ENCODE results near the gene TMEM39B.

The TMEM39B gene

DNA sequence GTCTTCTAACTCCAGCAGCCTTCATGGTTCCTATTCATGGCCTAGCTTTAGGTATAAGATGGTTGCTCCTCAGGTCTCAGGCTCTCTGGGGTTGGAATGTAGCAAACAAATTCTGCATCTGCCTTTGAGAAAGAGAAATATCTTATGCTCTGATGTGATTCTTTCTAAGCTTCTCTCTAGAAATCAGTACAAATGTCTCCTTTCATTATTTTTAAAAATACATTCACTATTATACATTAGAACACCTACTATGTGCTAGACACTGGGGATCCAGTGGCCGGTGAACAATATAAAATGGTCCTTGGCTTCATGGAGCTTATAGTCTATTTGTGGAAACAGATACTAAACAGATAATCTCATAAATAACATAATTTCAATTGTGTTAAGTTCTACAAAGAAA lies 16.1 kb upstream of the TMEM39B start:
- no peak overlapping the region for H2BK15ac ChIP-seq (ENCODE audit: low read depth, poor library complexity, severe bottlenecking)
- H3K27me3 ChIP-seq (ENCODE audit: control insufficient read depth in 1 of 2, insufficient read depth in 1 of 2, low read length in 2 of 2): no peaks in the 10 kb centered on the region
- H3K4me3 ChIP-seq (ENCODE audit: insufficient read depth in 1 of 2, low read depth in 1 of 2, low read length in 2 of 2): no peak overlapping the region
- no peak overlapping the region for H2BK12ac ChIP-seq (ENCODE audit: low read length in 2 of 2)
- H2BK120ac ChIP-seq (ENCODE audit: low read depth, low read length): no peak overlapping the region
- H2BK5ac ChIP-seq (ENCODE audit: low read depth, low read length, poor library complexity, severe bottlenecking): no peak overlapping the region
- H3K27ac ChIP-seq (ENCODE audit: low read length, poor library complexity, severe bottlenecking): no peak overlapping the region
- no peak overlapping the region for H3K23ac ChIP-seq (ENCODE audit: low read length in 2 of 2)
- H3K9ac ChIP-seq (ENCODE audit: low read length): no peak overlapping the region
- peaks cover 36% of the 10 kb centered on the region for H3K79me1 ChIP-seq (replicated peaks; ENCODE audit: low read length, poor library complexity, severe bottlenecking)
- no peak overlapping the region for H3K4me2 ChIP-seq (ENCODE audit: low read length, poor library complexity, severe bottlenecking)
- H4K91ac ChIP-seq (ENCODE audit: low read length): no peak overlapping the region
- no peak overlapping the region for H3K18ac ChIP-seq (ENCODE audit: low read depth in 1 of 2, low read length in 2 of 2)
- H2AK5ac ChIP-seq (ENCODE audit: low read length, severe bottlenecking): no peak overlapping the region
- H3K9me3 ChIP-seq (ENCODE audit: control insufficient read depth, low read length): no peaks in the 10 kb centered on the region
- no peak for DNase-seq
- no peaks in the 10 kb centered on the region for H3K4me1 ChIP-seq (ENCODE audit: control insufficient read depth, insufficient read depth, low read depth, low read length)
- no peak overlapping the region for H4K8ac ChIP-seq (ENCODE audit: low read length)
- no peak overlapping the region for H3K4ac ChIP-seq (ENCODE audit: low read depth in 1 of 2, low read length in 2 of 2)
- peaks cover 64 to 90% of the 10 kb centered on the region in 2 experiments for H3K36me3 ChIP-seq (ENCODE audit: control insufficient read depth in 1 of 2, insufficient read depth in 2 of 2, low read depth in 1 of 2, low read length in 2 of 2)
- no peak overlapping the region for H2AFZ ChIP-seq (ENCODE audit: low read depth, low read length)
- no CpG with 5 or more reads among the region's 1 CpG for WGBS
- H3K14ac ChIP-seq (ENCODE audit: low read length in 2 of 2): no peak overlapping the region

DNA sequence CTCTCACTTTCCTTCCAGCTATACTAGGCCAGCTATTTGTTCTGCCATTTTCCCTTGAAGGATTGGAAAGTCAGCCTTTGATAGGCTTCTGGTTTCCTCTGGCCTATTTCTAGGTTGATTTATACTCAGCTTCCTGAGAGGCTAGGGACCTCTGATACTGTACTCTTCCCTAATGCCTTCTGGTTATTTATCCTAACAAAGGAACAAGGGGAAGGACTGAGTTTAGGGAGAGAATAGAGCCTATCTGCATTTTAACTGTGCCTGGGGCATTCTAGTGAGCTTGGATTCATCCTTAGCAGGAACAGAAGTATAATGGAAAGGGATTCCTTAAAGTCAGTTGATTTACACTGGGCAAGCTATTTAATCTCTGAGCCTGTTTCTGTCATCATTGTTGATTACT lies 11.8 kb upstream of the TMEM39B start:
- Histone ChIP-seq H3K4ac (ENCODE audit: low read depth in 1 of 2, low read length in 2 of 2) (no peak overlapping the region), H2BK12ac (ENCODE audit: low read length in 2 of 2) (no peak overlapping the region), H3K27me3 (ENCODE audit: control insufficient read depth in 1 of 2, insufficient read depth in 1 of 2, low read length in 2 of 2) (no peaks in the 10 kb centered on the region), H3K23ac (ENCODE audit: low read length in 2 of 2) (no peak overlapping the region), H3K36me3 (ENCODE audit: control insufficient read depth in 1 of 2, insufficient read depth in 2 of 2, low read depth in 1 of 2, low read length in 2 of 2) (peaks cover 62 to 75% of the 10 kb centered on the region in 2 experiments), H3K4me2 (ENCODE audit: low read length, poor library complexity, severe bottlenecking) (no peak overlapping the region), H3K9ac (ENCODE audit: low read length) (no peak overlapping the region), H2AFZ (ENCODE audit: low read depth, low read length) (no peak overlapping the region), H2AK5ac (ENCODE audit: low read length, severe bottlenecking) (no peak overlapping the region), H3K18ac (ENCODE audit: low read depth in 1 of 2, low read length in 2 of 2) (no peak overlapping the region), H2BK5ac (ENCODE audit: low read depth, low read length, poor library complexity, severe bottlenecking) (no peak overlapping the region), H2BK120ac (ENCODE audit: low read depth, low read length) (no peak overlapping the region), H3K27ac (ENCODE audit: low read length, poor library complexity, severe bottlenecking) (peak overlapping the region; percentile 2), H4K91ac (ENCODE audit: low read length) (no peak overlapping the region), H3K4me3 (ENCODE audit: insufficient read depth in 1 of 2, low read depth in 1 of 2, low read length in 2 of 2) (no peak overlapping the region), H3K9me3 (ENCODE audit: control insufficient read depth, low read length) (no peaks in the 10 kb centered on the region), H2BK15ac (ENCODE audit: low read depth, poor library complexity, severe bottlenecking) (no peak overlapping the region), H3K79me1 (replicated peaks; ENCODE audit: low read length, poor library complexity, severe bottlenecking) (peaks cover 29% of the 10 kb centered on the region), H3K4me1 (ENCODE audit: control insufficient read depth, insufficient read depth, low read depth, low read length) (peaks cover 10% of the 10 kb centered on the region), H3K14ac (ENCODE audit: low read length in 2 of 2) (no peak overlapping the region), H4K8ac (ENCODE audit: low read length) (no peak overlapping the region)
- no peak for DNase-seq

DNA sequence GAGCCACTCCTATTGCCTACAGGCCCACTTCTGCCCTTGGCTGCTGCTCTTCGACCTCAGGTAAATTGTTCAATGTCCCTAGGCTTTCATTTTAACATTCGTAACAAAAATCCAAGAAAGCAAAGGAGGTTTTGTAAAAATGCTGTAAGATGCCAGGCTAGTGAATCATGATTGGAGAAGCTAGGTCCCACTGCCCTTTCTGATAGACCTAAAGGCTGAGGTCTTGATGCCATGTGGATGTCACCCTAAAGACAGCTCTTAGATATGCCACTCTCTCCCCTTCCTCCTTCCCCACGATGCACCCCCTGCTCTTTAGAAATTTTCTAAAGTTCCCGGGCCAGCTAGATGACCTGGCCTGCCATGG lies 9.9 kb upstream of the TMEM39B start:
- Histone ChIP-seq H3K27ac (ENCODE audit: low read length, poor library complexity, severe bottlenecking) (peak overlapping the region; percentile 83), H3K18ac (ENCODE audit: low read depth in 1 of 2, low read length in 2 of 2) (peak overlapping the region in 1 of 2 experiments; percentile 83), H3K23ac (ENCODE audit: low read length in 2 of 2) (no peak overlapping the region), H3K27me3 (ENCODE audit: control insufficient read depth in 1 of 2, insufficient read depth in 1 of 2, low read length in 2 of 2) (no peaks in the 10 kb centered on the region), H2BK12ac (ENCODE audit: low read length in 2 of 2) (peak overlapping the region; percentile 37 to 49), H3K36me3 (ENCODE audit: control insufficient read depth in 1 of 2, insufficient read depth in 2 of 2, low read depth in 1 of 2, low read length in 2 of 2) (peaks cover 51 to 61% of the 10 kb centered on the region in 2 experiments), H3K4me1 (ENCODE audit: control insufficient read depth, insufficient read depth, low read depth, low read length) (peaks cover 16% of the 10 kb centered on the region), H3K4me3 (ENCODE audit: insufficient read depth in 1 of 2, low read depth in 1 of 2, low read length in 2 of 2) (no peak overlapping the region), H3K4me2 (ENCODE audit: low read length, poor library complexity, severe bottlenecking) (peak overlapping the region; percentile 36), H3K9ac (ENCODE audit: low read length) (peak overlapping the region; percentile 66), H4K8ac (ENCODE audit: low read length) (no peak overlapping the region), H3K14ac (ENCODE audit: low read length in 2 of 2) (no peak overlapping the region), H2AFZ (ENCODE audit: low read depth, low read length) (no peak overlapping the region), H2AK5ac (ENCODE audit: low read length, severe bottlenecking) (peak overlapping the region; percentile 88), H2BK15ac (ENCODE audit: low read depth, poor library complexity, severe bottlenecking) (no peak overlapping the region), H3K4ac (ENCODE audit: low read depth in 1 of 2, low read length in 2 of 2) (no peak overlapping the region), H2BK120ac (ENCODE audit: low read depth, low read length) (no peak overlapping the region), H3K79me1 (replicated peaks; ENCODE audit: low read length, poor library complexity, severe bottlenecking) (peaks cover 18% of the 10 kb centered on the region), H2BK5ac (ENCODE audit: low read depth, low read length, poor library complexity, severe bottlenecking) (no peak overlapping the region), H4K91ac (ENCODE audit: low read length) (no peak overlapping the region), H3K9me3 (ENCODE audit: control insufficient read depth, low read length) (no peaks in the 10 kb centered on the region)
- DNase-seq: peak; percentile 24
- no CpG with 5 or more reads among the region's 4 CpGs for WGBS

DNA sequence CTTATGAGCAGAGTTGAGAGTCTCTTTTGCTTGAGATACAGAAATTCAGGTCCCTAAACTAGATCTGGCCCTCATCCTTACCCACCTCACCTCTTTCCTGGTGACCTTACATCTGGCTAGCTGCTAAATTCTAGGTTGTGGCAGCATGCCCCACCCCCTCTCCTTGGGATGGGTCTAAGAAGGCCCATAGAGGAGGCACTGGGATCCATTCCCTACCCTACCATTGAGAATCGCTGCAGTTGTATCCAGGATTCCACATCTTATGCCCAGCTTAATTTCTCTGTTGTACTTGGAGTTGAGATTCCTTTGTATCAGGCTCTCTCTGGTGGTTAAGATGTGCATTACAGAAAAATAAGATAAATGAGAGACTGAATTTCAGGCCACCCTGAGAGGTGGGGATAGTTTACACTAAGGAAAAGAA lies 9.5 kb upstream of the TMEM39B start:
- H4K8ac ChIP-seq (ENCODE audit: low read length): no peak overlapping the region
- peak overlapping the region; percentile 66 for H3K9ac ChIP-seq (ENCODE audit: low read length)
- no peak overlapping the region for H3K4me2 ChIP-seq (ENCODE audit: low read length, poor library complexity, severe bottlenecking)
- no peaks in the 10 kb centered on the region for H3K27me3 ChIP-seq (ENCODE audit: control insufficient read depth in 1 of 2, insufficient read depth in 1 of 2, low read length in 2 of 2)
- no peak overlapping the region for H3K14ac ChIP-seq (ENCODE audit: low read length in 2 of 2)
- H3K23ac ChIP-seq (ENCODE audit: low read length in 2 of 2): no peak overlapping the region
- no peak overlapping the region for H3K4me3 ChIP-seq (ENCODE audit: insufficient read depth in 1 of 2, low read depth in 1 of 2, low read length in 2 of 2)
- H2BK15ac ChIP-seq (ENCODE audit: low read depth, poor library complexity, severe bottlenecking): no peak overlapping the region
- no peak overlapping the region for H2AFZ ChIP-seq (ENCODE audit: low read depth, low read length)
- H2BK120ac ChIP-seq (ENCODE audit: low read depth, low read length): no peak overlapping the region
- peak overlapping the region; percentile 47 for H4K91ac ChIP-seq (ENCODE audit: low read length)
- H3K18ac ChIP-seq (ENCODE audit: low read depth in 1 of 2, low read length in 2 of 2): no peak overlapping the region
- H3K27ac ChIP-seq (ENCODE audit: low read length, poor library complexity, severe bottlenecking): peak overlapping the region; percentile 83
- H3K36me3 ChIP-seq (ENCODE audit: control insufficient read depth in 1 of 2, insufficient read depth in 2 of 2, low read depth in 1 of 2, low read length in 2 of 2): peaks cover 47 to 57% of the 10 kb centered on the region in 2 experiments
- WGBS: no CpG with 5 or more reads among the region's 1 CpG
- H3K9me3 ChIP-seq (ENCODE audit: control insufficient read depth, low read length): no peaks in the 10 kb centered on the region
- DNase-seq: peak; percentile 78
- H3K79me1 ChIP-seq (replicated peaks; ENCODE audit: low read length, poor library complexity, severe bottlenecking): peaks cover 13% of the 10 kb centered on the region
- H3K4me1 ChIP-seq (ENCODE audit: control insufficient read depth, insufficient read depth, low read depth, low read length): peaks cover 19% of the 10 kb centered on the region
- no peak overlapping the region for H2BK5ac ChIP-seq (ENCODE audit: low read depth, low read length, poor library complexity, severe bottlenecking)
- H2BK12ac ChIP-seq (ENCODE audit: low read length in 2 of 2): peak overlapping the region in 1 of 2 experiments; percentile 33
- H3K4ac ChIP-seq (ENCODE audit: low read depth in 1 of 2, low read length in 2 of 2): no peak overlapping the region
- H2AK5ac ChIP-seq (ENCODE audit: low read length, severe bottlenecking): peak overlapping the region; percentile 88
